OCI-LY1 (cell line): Measurements from ENCODE around the gene KIAA0232.

Source experiments
- CTCF ChIP-seq: fragments of 200-600 bp; sonication (generic), shearing (Covaris generic); IDR thresholded peaks from 2 replicates; pipeline ENCODE4 v1.5.1; 2017; ENCODE audit warnings: mild to moderate bottlenecking, antibody characterized with exemption, low read length, moderate library complexity, mixed read lengths
- EZH2 ChIP-seq: fragments of 200-600 bp; sonication (generic), shearing (Covaris generic); IDR thresholded peaks from 2 replicates; pipeline ENCODE4 v1.8.0; 2017; ENCODE audit warnings: borderline replicate concordance, mixed run types, mild to moderate bottlenecking, antibody characterized with exemption, low read length, moderate library complexity, mixed read lengths

- TF ChIP-seq CTCF, result no peak
- no peak for TF ChIP-seq EZH2
These were observed 144.4 kb downstream of the KIAA0232 start for GRCh38 chr4:6926681-6927478.
